GM23338 (cell line): ENCODE measurements around the gene LCA5. TPM values are rescaled to one million over a fixed set of nuclear protein-coding genes. Genes with fewer than 3 reads are reported as not detected.
A peak's percentile ranks its signal among the peaks of the same experiment; 100 is the strongest.

Source experiments
- ATAC-seq: fragments of 200-7000 bp; cut with Tn5 transposase; 3 replicates; pipeline ENCODE4 v1.9.1; 2020
- DNase-seq: peaks from one replicate; pipeline ENCODE4 v3.0.0-alpha.2; 2015; ENCODE audit warnings: low spot score
- H2AFZ ChIP-seq: fragments of 200-600 bp; sonication (generic); 2 replicates; pipeline ENCODE4 v1.8.0; 2016; ENCODE audit warnings: antibody characterized with exemption, mild to moderate bottlenecking, moderate library complexity
- H3F3A ChIP-seq: fragments of 200-600 bp; sonication (generic); replicated peaks from 2 replicates; pipeline ENCODE4 v1.8.0; 2017; ENCODE audit warnings: antibody characterized with exemption, mixed run types, low read depth
- H3K27ac ChIP-seq: fragments of 200-600 bp; sonication (generic); 2 replicates; pipeline ENCODE4 v1.6.1; 2016; ENCODE audit warnings: low read depth
- H3K27me3 ChIP-seq: fragments of 200-600 bp; sonication (generic); 2 replicates; pipeline ENCODE4 v1.8.0; 2016; ENCODE audit warnings: mild to moderate bottlenecking, mixed run types, moderate library complexity; ENCODE audit not compliant: insufficient read depth
- H3K36me3 ChIP-seq: fragments of 200-600 bp; sonication (generic); 2 replicates; pipeline ENCODE4 v1.8.0; 2016; ENCODE audit warnings: mild to moderate bottlenecking; ENCODE audit not compliant: insufficient read depth
- H3K4me1 ChIP-seq: fragments of 200-600 bp; sonication (generic); 2 replicates; pipeline ENCODE4 v1.8.0; 2016; ENCODE audit warnings: mild to moderate bottlenecking, moderate library complexity; ENCODE audit not compliant: insufficient read depth
- H3K4me2 ChIP-seq: fragments of 200-600 bp; sonication (generic); 2 replicates; pipeline ENCODE4 v1.7.1; 2017; ENCODE audit warnings: mixed run types
- H3K4me3 ChIP-seq: fragments of 200-600 bp; sonication (generic); 2 replicates; pipeline ENCODE4 v1.6.1; 2016; ENCODE audit warnings: mixed run types
- H3K79me2 ChIP-seq: fragments of 200-600 bp; sonication (generic); replicated peaks from 2 replicates; pipeline ENCODE4 v1.8.0; 2017; ENCODE audit warnings: mild to moderate bottlenecking; ENCODE audit not compliant: insufficient read depth
- H3K9me2 ChIP-seq: fragments of 200-600 bp; sonication (generic); 2 replicates; pipeline ENCODE4 v1.8.0; 2017; ENCODE audit not compliant: insufficient read depth
- H4K20me1 ChIP-seq: fragments of 200-600 bp; sonication (generic); replicated peaks from 2 replicates; pipeline ENCODE4 v1.8.0; 2017; ENCODE audit warnings: mild to moderate bottlenecking; ENCODE audit not compliant: insufficient read depth
- H3K27ac Mint-ChIP-seq: 2 replicates; pipeline ENCODE4 v1.8.0; 2020; ENCODE audit warnings: inconsistent platforms, mild to moderate bottlenecking, moderate library complexity, mixed read lengths
- H3K27me3 Mint-ChIP-seq: 3 replicates; pipeline ENCODE4 v1.8.0; 2022; ENCODE audit warnings: low read depth, mild to moderate bottlenecking, moderate library complexity, mixed read lengths, inconsistent platforms; ENCODE audit not compliant: insufficient read depth, poor library complexity
- H3K36me3 Mint-ChIP-seq: 3 replicates; pipeline ENCODE4 v1.8.0; 2021; ENCODE audit warnings: low read depth, mild to moderate bottlenecking, inconsistent platforms, moderate library complexity, mixed read lengths
- H3K4me1 Mint-ChIP-seq: 3 replicates; pipeline ENCODE4 v1.8.0; 2020; ENCODE audit warnings: mild to moderate bottlenecking, inconsistent platforms, mixed read lengths
- H3K4me3 Mint-ChIP-seq: 3 replicates; pipeline ENCODE4 v1.8.0; 2021; ENCODE audit warnings: moderate library complexity, mild to moderate bottlenecking, inconsistent platforms, mixed read lengths
- H3K9me3 Mint-ChIP-seq: 3 replicates; pipeline ENCODE4 v1.8.0; 2020; ENCODE audit warnings: moderate library complexity, mild to moderate bottlenecking, inconsistent platforms, mixed read lengths
- CREB1 ChIP-seq: fragments of 250-450 bp; sonication (Bioruptor Pico); IDR thresholded peaks from 2 replicates; pipeline ENCODE4 v1.5.0; 2020; ENCODE audit warnings: low read depth, mild to moderate bottlenecking, moderate library complexity
- EZH2phosphoT487 ChIP-seq: fragments of 200-600 bp; sonication (generic); IDR thresholded peaks from one replicate; pipeline ENCODE4 v1.8.1; 2018; ENCODE audit warnings: antibody characterized with exemption; ENCODE audit not compliant: unreplicated experiment
- REST ChIP-seq: IDR thresholded peaks from one replicate; pipeline ENCODE4 v1.6.1; 2018; ENCODE audit warnings: antibody characterized with exemption; ENCODE audit not compliant: unreplicated experiment
- ZNF114 ChIP-seq: fragments of 250-450 bp; sonication (Bioruptor Pico); IDR thresholded peaks from 2 replicates; pipeline ENCODE4 v1.5.0; 2020; ENCODE audit warnings: mild to moderate bottlenecking, moderate library complexity
- ZNF331 ChIP-seq: fragments of 250-450 bp; sonication (Bioruptor Pico); IDR thresholded peaks from 2 replicates; pipeline ENCODE4 v1.5.0; 2020; ENCODE audit warnings: low read depth, mild to moderate bottlenecking, moderate library complexity
- ZNF462 ChIP-seq: fragments of 250-450 bp; sonication (Bioruptor Pico); IDR thresholded peaks from 2 replicates; pipeline ENCODE4 v1.5.0; 2020; ENCODE audit warnings: mild to moderate bottlenecking, moderate library complexity
- polyA plus RNA-seq: library from polyadenylated mRNA; unstranded; fragments of >200 nt; fragmentation: Nextera tagmentation; extraction: Ambion mirVana; gene quantifications from 2 replicates; pipeline ENCODE4 v1.2.1, GENCODE V29; 2016
- total RNA-seq: library from RNA; depleted of rRNA; stranded (reverse); fragments of >200 nt; shearing (Covaris generic); gene quantifications from 2 replicates; pipeline ENCODE4 v1.2.3, GENCODE V29; 2014

Gene LCA5
- total and polyA plus RNA-seq, 2 experiments from 2014 or later = 4.2 TPM

- no peak for TF ChIP-seq ZNF462 (CRISPR knock-in tag)
- TF ChIP-seq REST = no peak
- TF ChIP-seq CREB1 (CRISPR knock-in tag) = no peak
Measured at GRCh38 chr6:79538106-79538971, 1.1 kb upstream of the LCA5 start (continued).

- Histone ChIP-seq H3K27ac (peak overlapping the region; percentile 59), H2AFZ (peak overlapping the region; percentile 88), H4K20me1 (no peaks in the 10 kb centered on the region), H3K4me3 (peak overlapping the region; percentile 78), H3K36me3 (no peaks in the 10 kb centered on the region), H3K79me2 (peaks cover 19% of the 10 kb centered on the region), H3F3A (no peaks in the 10 kb centered on the region), H3K4me1 (peaks cover 11% of the 10 kb centered on the region), H3K27me3 (no peaks in the 10 kb centered on the region), H3K9me2 (no peaks in the 10 kb centered on the region), H3K4me2 (peak overlapping the region; percentile 89)
- DNase-seq (no peak), ATAC-seq (peak; percentile 18)
- Mint-ChIP-seq H3K27me3 (no peaks in the 10 kb centered on the region), H3K9me3 (no peaks in the 10 kb centered on the region), H3K36me3 (no peaks in the 10 kb centered on the region), H3K4me1 (peaks cover 9% of the 10 kb centered on the region; the same call in 2 of the 3 replicates), H3K4me3 (no peak overlapping the region), H3K27ac (no peak overlapping the region)
- TF ChIP-seq EZH2phosphoT487 (no peak), ZNF114 (CRISPR knock-in tag) (no peak), CREB1 (CRISPR knock-in tag) (no peak), ZNF331 (CRISPR knock-in tag) (no peak)
Measured at GRCh38 chr6:79536585-79536953, 661 bp downstream of the LCA5 start.
